Endometrium (tissue), 2 donors: ENCODE results near the gene ZP1.
"Not testable (repeated sequence)": the region's sequence is repeated elsewhere in the genome, so short reads cannot be mapped to it uniquely, and the experiment has no call there.

Experiments
- FAIRE-seq: peaks from 2 replicates; lab custom pipeline; 2012; peaks lifted over from hg19 to GRCh38; lab: Jason Lieb, UNC
- donor health status: control.
- donor health status: control.

ZP1 gene

GRCh38 chr11:60878245-60879101, 11.1 kb downstream of the ZP1 start:
- no peak for FAIRE-seq

- FAIRE-seq = no peak
Measured at GRCh38 chr11:60879104-60879503, 11.8 kb downstream of the ZP1 start.

- FAIRE-seq = no peak
Measured at GRCh38 chr11:60879971-60880588, 12.7 kb downstream of the ZP1 start.

GRCh38 chr11:60880643-60881282, 13.4 kb downstream of the ZP1 start:
- no peak for FAIRE-seq

- no peak for FAIRE-seq
Measured at GRCh38 chr11:60887556-60887955, 20.2 kb downstream of the ZP1 start.

GRCh38 chr11:60889869-60890311, 22.5 kb downstream of the ZP1 start:
- no peak for FAIRE-seq

GRCh38 chr11:60890696-60891095, 23.4 kb downstream of the ZP1 start:
- no peak for FAIRE-seq

- no peak for FAIRE-seq
Measured at GRCh38 chr11:60891103-60891741, 23.9 kb downstream of the ZP1 start.

GRCh38 chr11:60895687-60896086, 28.3 kb downstream of the ZP1 start:
- FAIRE-seq = no peak

GRCh38 chr11:60897496-60897895, 30.2 kb downstream of the ZP1 start:
- FAIRE-seq = no peak

- no peak for FAIRE-seq
Measured at GRCh38 chr11:60899046-60899936, 31.9 kb downstream of the ZP1 start.

GRCh38 chr11:60899977-60900376, 32.6 kb downstream of the ZP1 start:
- no peak for FAIRE-seq

GRCh38 chr11:60900673-60901404, 33.5 kb downstream of the ZP1 start:
- FAIRE-seq = no peak

- FAIRE-seq = no peak
Measured at GRCh38 chr11:60902625-60903024, 35.3 kb downstream of the ZP1 start.

GRCh38 chr11:60905047-60905446, 37.7 kb downstream of the ZP1 start:
- FAIRE-seq = no peak

- no peak for FAIRE-seq
Measured at GRCh38 chr11:60905551-60906113, 38.3 kb downstream of the ZP1 start.

GRCh38 chr11:60906132-60906972, 39.0 kb downstream of the ZP1 start, which contains the start of gene PRPF19:
Gene PRPF19, minus strand, starts transcription at chr11:60906585. Its CDS starts 203 bp downstream, at chr11:60906382.
- peak; percentile 79 for FAIRE-seq

GRCh38 chr11:60908803-60909202, 41.5 kb downstream of the ZP1 start:
- FAIRE-seq = no peak

- not testable (repeated sequence) for FAIRE-seq
Measured at GRCh38 chr11:60909680-60910280, 42.4 kb downstream of the ZP1 start.
